Hippocampal formation (tissue), 2 donors: ENCODE measurements around the gene RAB13.
"Not testable (repeated sequence)": the region's sequence is repeated elsewhere in the genome, so short reads cannot be mapped to it uniquely, and the experiment has no call there.

Source experiments
- DNase-seq, 2 donors: peaks; one replicate each; lab custom pipeline; 2025; lab: John Stamatoyannopoulos, UW

Gene RAB13

GRCh38 chr1:153985941-153986761, at the start of gene RAB13:
TSS of gene RAB13 (minus strand) at chr1:153986339. CDS start at chr1:153986236, 103 bp downstream.
- peak; percentile 54 to 66 for DNase-seq

DNA sequence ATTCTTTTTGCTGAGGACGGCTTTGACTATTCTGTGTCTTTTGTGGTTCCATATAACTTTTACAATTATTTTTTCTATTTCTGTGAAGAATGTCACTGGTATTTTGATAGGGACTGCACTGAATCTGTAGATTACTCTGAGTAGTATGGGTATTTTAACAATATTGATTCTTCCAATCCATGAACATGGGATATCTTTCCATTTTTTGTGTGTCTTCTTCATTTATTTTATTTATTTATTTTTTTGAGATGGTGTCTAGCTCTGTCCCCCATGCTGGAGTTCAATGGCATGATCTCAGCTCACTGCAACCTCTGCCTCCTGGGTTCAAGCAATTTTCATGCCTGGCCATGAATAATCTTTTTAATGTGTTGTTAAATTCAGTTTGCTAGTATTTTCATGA, 47.6 kb upstream of the RAB13 start:
- not testable (repeated sequence) for DNase-seq

DNA sequence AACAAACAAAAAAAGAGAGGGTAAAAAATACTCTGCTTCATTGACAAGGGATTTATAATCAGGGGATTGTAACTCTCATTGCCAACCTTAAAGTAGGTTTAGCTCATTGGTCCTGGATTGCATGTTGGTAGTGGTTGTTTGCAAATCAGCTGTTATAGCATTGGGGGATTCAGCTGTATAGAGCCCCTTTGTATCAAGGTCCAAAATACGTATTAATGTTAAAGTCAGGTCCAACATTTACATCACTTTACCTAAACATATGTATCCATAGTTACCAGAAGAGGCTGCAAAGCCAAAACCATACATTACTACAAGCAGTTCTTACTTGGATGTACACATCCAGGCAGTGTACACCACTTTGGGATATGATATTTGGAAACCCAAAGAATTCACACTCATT, 33.8 kb upstream of the RAB13 start:
- DNase-seq: no peak

DNA sequence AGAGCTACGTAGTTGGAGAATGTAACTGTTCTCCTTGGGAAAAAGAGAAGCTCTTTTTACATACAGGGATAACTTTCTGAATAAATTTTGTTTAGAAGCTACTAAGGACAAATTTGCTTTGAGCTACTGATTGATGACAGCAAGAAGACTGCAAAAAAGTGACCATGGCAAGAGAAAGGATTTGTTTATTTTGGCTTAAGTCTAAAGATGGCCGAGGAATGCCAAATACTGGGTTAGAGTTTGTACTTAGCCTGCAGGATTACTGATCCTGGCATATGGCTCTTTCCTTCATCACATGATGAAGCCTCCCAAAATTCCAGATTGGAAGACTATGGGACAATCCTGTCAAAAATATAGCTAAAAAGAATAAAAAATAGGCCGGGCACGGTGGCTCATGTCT, 33.1 kb upstream of the RAB13 start:
- DNase-seq: no peak

DNA sequence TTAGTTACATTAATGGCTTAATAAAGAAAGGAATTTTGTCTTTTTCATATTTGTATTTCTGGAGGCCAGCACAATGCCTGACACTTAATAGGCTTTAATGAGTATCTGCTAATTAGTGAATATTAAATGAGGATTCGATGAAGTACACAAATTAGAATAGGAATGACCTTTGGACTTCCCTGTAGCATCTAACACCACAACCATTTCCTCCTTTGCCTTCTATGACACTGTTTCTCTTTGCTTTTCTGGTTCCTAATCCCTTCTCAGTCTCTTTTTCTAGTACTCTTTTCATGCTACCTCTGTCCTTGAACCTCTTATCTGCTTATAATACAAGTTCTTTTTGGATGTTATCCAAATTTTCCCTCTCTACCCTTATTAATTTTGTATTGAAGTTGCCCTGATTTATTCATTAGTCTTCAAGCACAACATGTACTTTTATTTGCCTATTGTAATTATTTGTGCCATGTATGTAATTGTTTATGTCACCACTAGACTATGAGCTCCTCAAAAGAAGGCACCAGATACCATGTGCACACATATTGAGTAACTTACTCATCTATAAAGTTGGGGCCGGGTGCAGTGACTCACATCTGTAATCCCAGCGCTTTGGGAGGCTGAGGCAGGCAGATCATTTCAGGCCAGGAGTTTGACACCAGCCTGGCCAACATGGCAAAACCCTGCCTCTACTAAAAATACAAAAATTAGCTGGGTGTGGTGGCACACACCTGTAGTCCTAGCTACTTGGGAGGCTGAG, 28.2 kb upstream of the RAB13 start:
- DNase-seq: no peak

DNA sequence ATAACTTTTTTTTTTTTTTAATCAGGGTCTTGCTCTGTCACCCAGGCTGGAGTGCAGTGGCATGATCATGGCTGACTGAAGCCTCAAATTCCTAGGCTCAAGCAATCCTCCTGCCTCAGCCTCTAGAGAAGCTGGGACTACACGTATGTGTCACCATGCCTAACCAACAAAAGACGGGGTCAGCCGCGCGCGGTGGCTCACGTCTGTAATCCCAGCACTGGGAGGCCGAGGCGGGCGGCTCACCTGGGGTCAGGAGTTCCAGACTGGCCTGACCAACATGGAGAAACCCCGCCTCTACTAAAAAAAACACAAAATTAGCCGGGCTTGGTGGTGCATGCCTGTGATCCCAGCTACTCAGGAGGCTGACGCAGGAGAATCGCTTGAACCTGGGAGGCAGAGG, 26.4 kb upstream of the RAB13 start:
- not testable (repeated sequence) for DNase-seq

DNA sequence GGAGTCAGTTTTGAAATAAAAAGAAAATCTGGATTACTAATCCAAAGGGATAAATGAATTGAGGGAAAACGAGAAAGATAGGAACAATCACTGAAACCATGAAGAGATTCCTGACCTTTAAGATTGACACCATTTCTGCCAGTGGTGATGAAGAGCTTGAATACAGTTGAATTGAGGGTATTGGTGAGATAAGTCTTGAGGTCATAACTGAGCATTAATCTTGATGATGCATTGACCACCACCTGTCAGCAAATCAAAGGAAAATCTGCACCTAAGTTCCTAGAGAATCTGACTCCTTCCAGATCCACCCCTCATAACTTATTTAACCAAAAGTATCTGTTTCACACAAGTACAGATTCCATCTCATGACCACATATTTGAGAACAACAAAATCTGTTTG, 26.0 kb upstream of the RAB13 start:
- no peak for DNase-seq

DNA sequence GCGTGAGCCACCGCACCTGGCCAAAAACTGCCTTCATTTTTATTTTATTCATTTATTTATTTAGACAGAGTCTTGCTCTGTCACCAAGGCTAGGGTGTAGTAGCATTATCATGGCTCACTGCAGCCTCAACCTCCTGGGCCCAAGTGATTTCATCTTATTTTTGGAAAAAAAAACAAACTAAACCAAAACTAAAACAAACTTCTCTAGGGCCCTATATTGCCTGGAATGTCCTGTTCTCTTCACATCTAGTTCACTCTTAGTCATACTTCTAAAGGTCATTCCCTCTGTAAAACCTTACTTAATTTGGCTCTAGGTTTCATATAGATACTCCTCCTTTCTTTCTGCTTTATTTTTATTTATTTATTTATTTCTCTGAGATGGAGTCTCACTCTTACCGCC, 20.0 kb upstream of the RAB13 start:
- DNase-seq: no peak

GRCh38 chr1:154000420-154000819, 14.3 kb upstream of the RAB13 start:
- DNase-seq: no peak

- not testable (repeated sequence) for DNase-seq
Measured at GRCh38 chr1:153996882-153997281, 10.7 kb upstream of the RAB13 start.

DNA sequence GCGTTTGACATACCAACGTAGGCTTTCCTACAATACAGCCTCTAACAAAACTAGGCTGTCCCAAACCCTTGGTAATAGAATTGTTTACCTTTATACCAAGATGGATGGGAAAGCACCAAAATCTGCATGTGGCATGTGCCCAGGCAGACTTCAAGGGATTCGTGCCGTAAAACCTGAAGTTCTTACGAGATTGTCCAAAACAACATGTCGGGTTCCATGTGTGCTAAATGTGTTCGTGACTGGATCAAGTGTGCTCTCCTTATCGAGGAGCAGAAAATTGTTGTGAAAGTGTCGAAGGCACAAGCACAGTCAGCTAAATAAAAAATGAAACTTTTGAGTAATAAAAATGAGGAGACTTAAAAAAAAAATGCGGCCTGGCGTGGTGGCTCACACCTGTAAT, 9.5 kb upstream of the RAB13 start:
- no peak for DNase-seq

- DNase-seq: no peak
Measured at GRCh38 chr1:153995202-153995601, 9.1 kb upstream of the RAB13 start.

DNA sequence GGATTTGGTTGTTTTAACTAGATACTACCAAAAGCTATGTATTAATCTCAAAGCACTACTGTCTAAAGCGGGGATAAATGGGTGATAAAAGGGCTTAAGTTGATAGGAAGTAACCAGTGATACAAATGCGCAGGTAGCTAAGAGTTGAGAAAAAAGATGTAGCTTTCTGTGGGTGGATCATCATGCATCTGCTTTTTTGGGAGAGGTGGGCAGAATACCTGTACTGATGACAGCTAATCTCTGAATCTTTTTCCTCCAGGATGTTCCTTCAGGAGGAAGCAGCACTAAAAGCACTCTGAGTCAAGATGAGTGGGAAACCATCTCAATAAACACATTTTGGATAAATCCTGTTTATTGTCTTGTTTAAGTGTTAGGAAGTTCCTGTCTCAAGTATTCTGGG, 5.7 kb upstream of the RAB13 start:
- DNase-seq: no peak

GRCh38 chr1:153991151-153991630, 5.1 kb upstream of the RAB13 start:
- no peak for DNase-seq

DNA sequence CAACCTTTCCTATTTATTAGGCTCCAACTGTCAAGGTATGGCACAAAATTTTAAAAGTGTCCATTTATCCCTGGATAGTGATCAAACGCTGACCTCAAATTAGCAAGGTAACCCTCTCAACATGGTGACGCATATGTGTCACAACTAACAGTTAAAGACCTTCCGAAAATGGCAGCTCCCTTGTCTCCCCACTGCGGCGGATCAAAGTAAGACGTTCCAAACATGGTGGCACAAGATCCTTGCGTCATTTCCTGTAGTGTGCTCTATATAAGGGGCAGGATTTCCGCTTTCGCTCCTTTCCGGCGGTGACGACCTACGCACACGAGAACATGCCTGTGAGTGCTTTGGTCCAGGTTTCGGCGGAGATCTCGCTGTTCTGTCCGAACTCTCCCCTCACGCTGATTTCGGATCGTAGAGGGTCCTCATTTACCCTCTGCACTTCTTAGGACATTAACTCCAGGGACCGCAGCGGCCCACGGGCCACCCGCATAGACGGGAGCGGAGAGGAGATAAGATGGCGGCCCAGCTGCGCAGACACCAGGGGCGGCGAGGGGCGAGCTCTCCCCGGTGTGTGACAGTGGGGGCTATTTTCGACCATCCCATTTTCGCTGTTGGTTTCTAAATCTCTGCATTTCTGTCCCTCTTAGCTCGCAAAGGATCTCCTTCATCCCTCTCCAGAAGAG, 4.5 kb upstream of the RAB13 start, which contains the start of gene RPS27:
RPS27 (plus strand) TSS at position 295 of the 683 bp plus-strand sequence; CDS start at position 330, 35 bp downstream.
- peak; percentile 87 to 99 for DNase-seq

GRCh38 chr1:153987621-153988020, 1.5 kb upstream of the RAB13 start:
- DNase-seq: no peak

DNA sequence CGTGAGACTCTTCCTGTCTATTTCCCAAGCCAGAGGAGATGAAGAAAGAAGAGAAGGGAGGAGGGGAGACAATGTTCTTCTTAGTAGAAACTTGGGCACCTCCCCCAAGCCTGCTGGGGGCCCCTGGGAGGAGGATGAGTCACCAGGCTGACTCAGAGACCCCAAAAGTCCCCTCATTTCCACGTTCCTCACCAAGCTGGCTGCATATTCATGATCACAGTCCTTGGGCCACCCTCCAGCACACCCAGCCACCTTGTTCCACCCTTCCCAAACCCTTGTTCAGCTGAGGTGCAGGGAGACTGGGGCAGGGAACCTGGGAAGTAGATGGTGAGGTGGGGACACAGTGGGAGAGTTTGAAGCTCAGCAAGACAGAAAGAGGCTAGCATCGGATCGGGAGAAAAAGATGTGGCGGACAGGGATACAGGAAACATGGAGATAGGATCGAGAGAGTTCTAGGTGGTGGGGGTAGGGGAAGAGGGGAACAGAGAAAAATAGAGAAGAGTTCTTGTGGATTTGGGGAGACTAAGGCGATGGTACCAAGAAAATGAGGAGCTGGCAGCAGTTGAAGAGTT, 712 bp downstream of the RAB13 start:
- no peak for DNase-seq

DNA sequence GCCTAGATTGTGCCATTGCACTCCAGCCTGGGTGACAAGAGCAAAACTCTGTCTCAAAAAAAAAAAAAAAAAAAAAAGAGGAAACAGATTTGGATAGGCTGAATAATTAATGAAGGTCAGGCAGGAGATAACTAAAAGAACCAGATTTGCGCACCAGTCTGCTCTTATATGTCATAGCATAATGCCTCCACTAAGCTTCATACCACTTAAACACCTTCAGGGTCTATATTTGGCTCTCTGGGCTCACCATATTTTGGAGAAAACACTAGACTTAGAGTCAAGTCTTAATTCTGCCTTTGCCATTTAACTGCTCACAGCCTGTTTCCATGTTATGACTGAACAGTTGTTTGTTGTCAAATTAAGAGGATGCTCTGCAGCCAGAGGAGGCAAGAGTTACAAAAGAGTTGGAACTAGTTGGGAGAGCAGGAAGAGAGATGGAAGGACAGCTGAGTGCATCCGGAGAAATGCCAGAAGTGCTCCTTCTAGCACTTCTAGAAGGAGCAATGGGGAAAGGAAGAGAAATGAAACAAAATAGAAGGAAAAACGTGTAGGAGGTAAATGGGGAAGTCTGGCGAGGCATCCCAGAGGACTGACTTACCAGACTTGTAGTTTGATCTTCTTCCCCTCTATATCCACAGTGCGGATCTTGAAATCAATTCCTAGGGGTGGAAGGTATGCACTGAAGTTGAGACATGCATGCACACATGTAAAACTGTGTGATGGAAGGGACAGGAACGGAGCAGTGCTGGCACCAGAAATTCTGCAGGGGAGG, 1.8 kb downstream of the RAB13 start:
- no peak for DNase-seq

DNA sequence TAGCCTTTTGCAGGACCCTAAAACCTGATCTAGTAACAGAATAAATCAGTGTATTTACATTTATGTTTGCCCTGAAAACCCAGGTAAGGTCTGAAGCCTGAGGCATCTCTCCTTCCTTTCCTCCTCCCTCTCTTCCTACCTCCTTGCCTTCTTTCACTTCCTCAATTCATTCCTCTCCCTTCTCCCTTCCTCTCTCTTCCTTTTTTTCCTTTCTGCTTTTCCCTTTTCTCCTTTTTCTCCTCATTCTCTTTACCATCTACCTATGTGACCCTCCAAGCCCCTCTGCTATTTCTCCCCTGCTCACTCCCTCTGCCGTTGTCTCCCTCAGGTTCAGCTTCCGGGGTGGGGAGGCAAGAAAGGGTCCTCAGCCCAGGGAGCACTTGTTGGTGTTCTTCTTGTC, 4.4 kb downstream of the RAB13 start:
- not testable (repeated sequence) for DNase-seq

DNA sequence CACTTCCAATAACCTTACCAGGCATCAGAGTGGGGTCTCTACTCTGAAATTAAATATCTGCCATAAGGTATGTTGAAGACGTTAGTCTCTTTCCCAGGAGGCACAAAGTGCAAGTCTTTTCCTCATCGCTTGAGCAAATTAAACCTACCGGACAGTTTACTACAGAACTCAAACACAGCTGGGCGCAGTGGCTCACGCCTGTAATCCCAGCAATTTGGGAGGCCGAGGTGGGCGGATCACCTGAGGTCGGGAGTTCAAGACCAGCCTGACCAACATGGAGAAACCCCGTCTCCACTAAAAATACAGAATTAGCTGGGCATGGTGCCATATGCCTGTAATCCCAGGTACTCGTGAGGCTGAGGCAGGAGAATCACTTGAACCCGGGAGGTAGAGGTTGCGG, 7.0 kb downstream of the RAB13 start:
- not testable (repeated sequence) for DNase-seq

DNA sequence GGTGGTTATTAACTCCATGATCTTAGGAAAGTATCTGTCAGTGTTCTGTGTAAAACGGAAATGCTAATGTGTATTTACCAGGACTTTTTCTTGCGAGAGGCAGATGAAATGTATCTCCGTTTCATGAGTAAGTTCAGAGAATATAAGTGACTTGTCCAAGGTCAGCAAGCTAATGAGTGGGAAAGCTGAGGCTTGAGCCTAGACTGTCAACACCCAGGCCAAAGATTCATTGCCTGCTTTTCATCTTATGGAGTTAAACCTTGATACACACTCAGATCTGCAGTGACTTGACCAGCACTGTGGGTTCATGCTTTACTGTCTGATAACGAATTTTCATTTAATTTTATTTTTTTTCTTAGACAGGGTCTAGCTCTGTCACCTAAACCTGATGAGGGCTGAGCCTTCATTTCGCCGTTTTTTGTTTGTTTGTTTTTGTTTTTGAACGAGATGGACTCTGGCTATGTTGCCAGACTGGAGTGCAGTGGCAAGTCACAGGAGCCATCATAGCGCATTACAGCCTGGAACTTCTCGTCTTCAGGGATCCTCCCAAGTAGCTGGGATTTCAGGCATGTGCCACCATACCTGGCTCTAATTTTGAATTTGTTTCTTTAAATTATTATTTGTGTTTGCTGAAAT, 7.7 kb downstream of the RAB13 start:
- DNase-seq: no peak
